Breast epithelium (tissue), 4 donors: Measurements from ENCODE around the gene RETSAT. TPM values are rescaled to one million over a fixed set of nuclear protein-coding genes. Genes with fewer than 3 reads are reported as not detected.

Source experiments
- DNase-seq, 2 donors: peaks; one replicate each; pipeline ENCODE4 v3.0.0-alpha.2; 2019; ENCODE audit warnings: low spot score in 2 of 2
- H3K27ac ChIP-seq, 2 donors: fragments of 200-600 bp; sonication (generic) in 1 of 2; one replicate each; pipeline ENCODE4 v1.5.1; 2016 to 2019; ENCODE audit warnings: mild to moderate bottlenecking in 1 of 2
- H3K27me3 ChIP-seq, 2 donors: fragments of 200-600 bp; sonication (generic) in 1 of 2; one replicate each; pipeline versions ENCODE4 v1.5.1 to v1.6.0; 2017 to 2019; ENCODE audit warnings: control low read depth in 1 of 2, mild to moderate bottlenecking in 1 of 2
- H3K36me3 ChIP-seq: fragments of 200-600 bp; one replicate; pipeline ENCODE4 v1.5.1; 2019
- H3K4me1 ChIP-seq, 2 donors: fragments of 200-600 bp; sonication (generic); one replicate each; pipeline ENCODE4 v1.5.1; 2016 to 2019; ENCODE audit warnings: control low read depth in 1 of 2
- H3K4me3 ChIP-seq, 3 donors: fragments of 200-600 bp; sonication (generic); 1 replicate in 2 of 3; 2 replicates in 1 of 3; pipeline ENCODE4 v1.5.1; 2016 to 2019; ENCODE audit warnings: mild to moderate bottlenecking in 3 of 3, moderate library complexity in 2 of 3
- H3K9me3 ChIP-seq, 2 donors: fragments of 200-600 bp; sonication (generic) in 1 of 2; one replicate each; pipeline ENCODE4 v1.5.1; 2016 to 2019; ENCODE audit warnings: control low read depth in 1 of 2
- CTCF ChIP-seq, 3 donors: fragments of 450-650 bp; IDR thresholded peaks; one replicate each; pipeline ENCODE4 v1.5.1; 2016 to 2017; ENCODE audit warnings: antibody characterized with exemption in 3 of 3, mild to moderate bottlenecking in 3 of 3, moderate library complexity in 3 of 3
- POLR2A ChIP-seq: fragments of 450-650 bp; IDR thresholded peaks from one replicate; pipeline ENCODE4 v1.6.1; 2016; ENCODE audit warnings: antibody characterized with exemption, mild to moderate bottlenecking, moderate library complexity
- POLR2AphosphoS5 ChIP-seq, 3 donors: sonication (generic); formaldehyde crosslinking; IDR thresholded peaks; one replicate each; pipeline ENCODE4 v1.6.1; 2017; ENCODE audit warnings: antibody characterized with exemption in 3 of 3
- intact Hi-C: fragments of 100-400 bp; cut with DNase I; formaldehyde crosslinking; loops from one replicate; pipeline ENCODE4 v1.15.1; 2023; ENCODE audit warnings: low total_unique reads
- total RNA-seq, 3 donors: library from RNA; depleted of rRNA; stranded (reverse); fragments of >200 nt; gene quantifications; one replicate each; pipeline ENCODE4 v1.1.0, GENCODE V29; 2016

The RETSAT gene
- total RNA-seq, 3 donors from 2014 or later = 96.4 to 534 (median 101) TPM

DNA sequence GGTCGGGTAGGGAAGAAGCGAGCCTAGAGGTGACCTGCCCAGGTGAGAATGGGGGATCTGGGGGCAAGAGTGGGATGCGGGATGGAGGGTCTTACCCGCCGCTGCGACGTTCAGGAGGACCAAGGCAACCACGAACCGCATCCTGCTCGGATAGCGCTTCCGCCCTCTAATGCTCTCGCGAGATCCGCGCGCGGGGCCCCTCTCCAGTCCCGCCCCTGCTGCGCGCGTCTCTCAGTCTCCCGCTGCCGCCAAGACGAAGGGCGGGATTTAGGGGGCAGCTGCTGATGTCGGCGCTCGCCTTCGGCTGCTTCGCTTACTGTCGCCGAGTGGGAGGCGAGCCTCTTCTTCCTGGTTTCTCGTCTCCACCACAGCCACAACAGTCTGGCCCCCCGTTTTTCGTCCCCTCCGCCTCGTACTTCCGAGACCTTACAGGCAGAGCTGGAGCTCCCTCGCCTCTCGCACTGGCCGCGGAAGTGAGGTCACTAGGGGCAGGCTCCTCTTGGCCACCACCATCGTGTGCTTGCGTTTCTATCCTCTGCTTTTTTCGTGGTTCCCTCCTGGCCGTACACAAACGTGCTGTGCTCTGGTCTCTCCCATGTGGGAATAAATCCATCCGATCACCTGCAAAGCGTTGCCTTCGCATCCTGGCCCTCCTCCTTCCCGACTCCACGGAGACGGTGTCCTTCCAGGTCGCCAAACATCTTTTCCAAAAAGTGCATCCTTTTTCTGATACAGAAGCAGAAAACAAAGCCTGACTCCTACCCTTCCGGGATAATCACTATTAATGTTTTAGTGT, 26.3 kb downstream of the RETSAT start, which contains the start of gene TGOLN2:
TSS of gene TGOLN2 (minus strand) at position 168 of the 796 bp plus-strand sequence. CDS start at position 141, 27 bp downstream.
- Histone ChIP-seq H3K36me3 (no peaks in the 10 kb centered on the region), H3K9me3 (no peaks in the 10 kb centered on the region), H3K27ac (peak within 1 kb of the TSS; percentile 95 to 97), H3K4me3 (peak within 1 kb of the TSS; percentile 68 to 82 (median 81)), H3K27me3 (no peaks in the 10 kb centered on the region), H3K4me1 (peaks cover 5 to 19% of the 10 kb centered on the region in 2 donors)
- TF ChIP-seq CTCF (IDR thresholded peaks at IDR 0.05) = peak in 2 of 3 donors; percentile 10 to 40
- peak; percentile 99 for TF ChIP-seq POLR2A
- TF ChIP-seq POLR2AphosphoS5 (IDR thresholded peaks at IDR 0.05) = peak; percentile 99 to 100 (median 99)
- intact Hi-C loops = loop anchor here (5.0 to 10.0 kb wide), 2 partner anchors 109 to 207 kb away; partner anchors contain the start of gene MAT2A
- DNase-seq = peak; percentile 89 to 94

DNA sequence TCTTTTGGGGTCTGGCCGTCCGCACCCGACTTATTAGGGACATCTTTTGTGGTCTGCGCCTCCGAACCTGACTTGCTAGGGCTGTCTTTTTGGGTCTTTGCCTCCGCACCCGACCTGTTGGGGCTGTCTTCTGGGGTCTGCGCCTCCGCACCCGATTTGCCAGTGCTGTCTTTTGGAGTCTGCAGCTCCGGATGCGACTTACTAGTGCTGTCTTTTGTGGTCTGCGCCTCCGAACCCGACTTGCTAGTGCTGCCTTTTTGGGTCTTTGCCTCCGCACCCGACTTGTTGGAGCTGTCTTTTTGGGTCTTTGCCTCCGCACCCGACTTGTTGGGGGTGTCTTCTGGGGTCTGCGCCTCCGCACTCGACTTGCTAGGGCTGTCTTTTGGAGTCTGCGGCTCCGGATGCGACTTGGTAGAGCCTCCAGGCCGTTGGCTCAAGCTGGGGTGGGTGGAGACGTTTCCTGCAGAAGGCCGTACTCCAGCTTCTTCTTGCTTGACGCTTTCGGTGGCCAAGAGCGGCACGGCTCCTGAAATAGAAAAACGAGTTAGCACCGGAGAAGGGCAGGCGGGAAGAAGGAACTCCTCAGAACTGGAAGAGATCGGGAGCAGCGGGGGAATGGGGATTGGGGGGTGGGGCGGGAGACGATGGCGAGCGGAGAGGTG, 27.0 kb downstream of the RETSAT start:
- Histone ChIP-seq H3K9me3 (no peaks in the 10 kb centered on the region), H3K36me3 (no peaks in the 10 kb centered on the region), H3K27me3 (no peaks in the 10 kb centered on the region), H3K4me1 (peaks cover 5 to 19% of the 10 kb centered on the region in 2 donors), H3K4me3 (peak overlapping the region; percentile 68 to 82 (median 81)), H3K27ac (peak overlapping the region; percentile 95 to 97)
- DNase-seq = peak in 1 of 2 donors; percentile 44
- TF ChIP-seq CTCF (IDR thresholded peaks at IDR 0.05) (no peak), POLR2AphosphoS5 (IDR thresholded peaks at IDR 0.05) (no peak), POLR2A (no peak)
- intact Hi-C loops = loop anchor here (5.0 to 10.0 kb wide), 2 partner anchors 110 to 208 kb away; partner anchors contain the start of gene MAT2A

- H3K27me3 ChIP-seq = no peaks in the 10 kb centered on the region
- no peaks in the 10 kb centered on the region for H3K36me3 ChIP-seq
- H3K27ac ChIP-seq = peak overlapping the region; percentile 95 to 97
- H3K4me3 ChIP-seq = peak overlapping the region; percentile 68 to 82 (median 81)
- DNase-seq = no peak
- no peaks in the 10 kb centered on the region for H3K9me3 ChIP-seq
- peaks cover 5 to 19% of the 10 kb centered on the region in 2 donors for H3K4me1 ChIP-seq
- TF ChIP-seq CTCF (IDR thresholded peaks at IDR 0.05) = no peak
- TF ChIP-seq POLR2A = no peak
- no peak for TF ChIP-seq POLR2AphosphoS5 (IDR thresholded peaks at IDR 0.05)
- intact Hi-C loops = loop anchor here (5.0 to 10.0 kb wide), 2 partner anchors 111 to 208 kb away; partner anchors contain the start of gene MAT2A
Measured at GRCh38 chr2:85326406-85327159, 27.7 kb downstream of the RETSAT start.

DNA sequence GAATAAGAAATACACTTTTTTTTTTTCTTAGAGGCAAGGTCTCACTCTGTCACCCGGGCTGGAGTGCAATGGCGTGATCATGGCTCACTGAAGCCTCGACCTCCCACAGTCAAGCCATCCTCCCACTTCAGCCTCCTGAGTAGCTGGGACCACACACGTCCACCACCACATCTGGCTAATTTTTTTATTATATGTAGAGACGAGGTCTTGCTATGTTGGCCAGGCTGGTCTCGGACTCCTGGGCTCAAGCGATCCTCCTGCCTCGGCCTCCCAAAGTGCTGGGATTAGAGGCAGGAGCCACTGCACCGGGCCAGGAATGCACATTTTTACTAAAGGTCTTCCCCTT, 28.9 kb downstream of the RETSAT start:
- Histone ChIP-seq H3K27me3 (no peaks in the 10 kb centered on the region), H3K4me3 (peak overlapping the region; percentile 68 to 82 (median 81)), H3K27ac (peak overlapping the region; percentile 26 to 36), H3K9me3 (no peaks in the 10 kb centered on the region), H3K4me1 (peaks cover 5 to 19% of the 10 kb centered on the region in 2 donors), H3K36me3 (no peaks in the 10 kb centered on the region)
- DNase-seq = no peak
- TF ChIP-seq CTCF (IDR thresholded peaks at IDR 0.05) (no peak), POLR2AphosphoS5 (IDR thresholded peaks at IDR 0.05) (no peak), POLR2A (no peak)
- intact Hi-C loops = loop anchor here (5.0 to 10.0 kb wide), 2 partner anchors 112 to 209 kb away; partner anchors contain the start of gene MAT2A
